Stimulated activated CD8-positive, alpha-beta memory T cell treated with anti-CD3 and anti-CD28 coated beads, Interleukin-2, amount 100 ng/mL, for 1 hour (primary cell): Measurements from ENCODE around the gene C4BPB.
A peak's percentile ranks its signal among the peaks of the same experiment; 100 is the strongest.

ENCODE experiments used
- DNase-seq, 2 donors: peaks; one replicate each; pipeline ENCODE4 v3.0.0-alpha.2; 2020; ENCODE audit warnings: low read depth in 2 of 2

The C4BPB gene

GRCh38 chr1:207059881-207060280 is 28.8 kb upstream of the C4BPB start:
- DNase-seq: no peak

- no peak for DNase-seq
Observed at GRCh38 chr1:207060596-207060995, 28.1 kb upstream of the C4BPB start.

GRCh38 chr1:207062058-207062457 is 26.6 kb upstream of the C4BPB start:
- no peak for DNase-seq

GRCh38 chr1:207063014-207063413 is 25.6 kb upstream of the C4BPB start:
- DNase-seq: no peak

- DNase-seq: no peak
Observed at GRCh38 chr1:207064561-207064960, 24.1 kb upstream of the C4BPB start.

GRCh38 chr1:207067185-207067584 is 21.5 kb upstream of the C4BPB start:
- DNase-seq: no peak

GRCh38 chr1:207067665-207068064 is 21.0 kb upstream of the C4BPB start:
- no peak for DNase-seq

- DNase-seq: no peak
Observed at GRCh38 chr1:207069061-207069460, 19.6 kb upstream of the C4BPB start.

GRCh38 chr1:207069858-207070506 is 18.7 kb upstream of the C4BPB start:
- no peak for DNase-seq

- DNase-seq: no peak
Observed at GRCh38 chr1:207070811-207071210, 17.8 kb upstream of the C4BPB start.

GRCh38 chr1:207071426-207071825 is 17.2 kb upstream of the C4BPB start:
- no peak for DNase-seq

- DNase-seq: no peak
Observed at GRCh38 chr1:207072233-207072632, 16.4 kb upstream of the C4BPB start.

- no peak for DNase-seq
Observed at GRCh38 chr1:207073906-207074820, 14.5 kb upstream of the C4BPB start.

- DNase-seq: no peak
Observed at GRCh38 chr1:207076181-207076955, 12.3 kb upstream of the C4BPB start.

GRCh38 chr1:207077012-207077411 is 11.6 kb upstream of the C4BPB start:
- DNase-seq: no peak

GRCh38 chr1:207077470-207078377 is 10.9 kb upstream of the C4BPB start:
- DNase-seq: peak in 1 of 2 donors; percentile 30

- DNase-seq: no peak
Observed at GRCh38 chr1:207078578-207079132, 10.0 kb upstream of the C4BPB start.

- no peak for DNase-seq
Observed at GRCh38 chr1:207079706-207080241, 8.9 kb upstream of the C4BPB start.

- no peak for DNase-seq
Observed at GRCh38 chr1:207081088-207081487, 7.6 kb upstream of the C4BPB start.

- DNase-seq: no peak
Observed at GRCh38 chr1:207081806-207082205, 6.9 kb upstream of the C4BPB start.

- DNase-seq: no peak
Observed at GRCh38 chr1:207084232-207084631, 4.4 kb upstream of the C4BPB start.
